Gastrocnemius medialis (tissue), 4 donors: ENCODE results near the gene CDC123. TPM values are rescaled to one million over a fixed set of nuclear protein-coding genes. Genes with fewer than 3 reads are reported as not detected.
A peak's percentile ranks its signal among the peaks of the same experiment; 100 is the strongest.

Experiments
- ATAC-seq, 2 donors: fragments of 150-250 bp; one replicate each; pipeline ENCODE4 v1.9.1; 2016
- DNase-seq, 2 donors: peaks; one replicate each; pipeline ENCODE4 v3.0.0-alpha.2; 2019
- H3K27ac ChIP-seq, 4 donors: fragments of 200-600 bp; sonication (generic); 1 replicate in 1 of 4; 2 replicates in 3 of 4; pipeline ENCODE4 v1.5.1; 2016 to 2018; ENCODE audit warnings: mild to moderate bottlenecking in 2 of 4, moderate library complexity in 1 of 4
- H3K27me3 ChIP-seq, 3 donors: fragments of 200-600 bp; sonication (generic) in 2 of 3; 1 replicate in 1 of 3; 2 replicates in 2 of 3; pipeline versions ENCODE4 v1.5.1 to v1.6.0; 2016 to 2019; ENCODE audit warnings: mild to moderate bottlenecking in 1 of 3, moderate library complexity in 1 of 3
- H3K36me3 ChIP-seq, 2 donors: fragments of 200-600 bp; sonication (generic) in 1 of 2; one replicate each; pipeline ENCODE4 v1.5.1; 2017 to 2018
- H3K4me1 ChIP-seq, 2 donors: fragments of 200-600 bp; sonication (generic) in 1 of 2; one replicate each; pipeline ENCODE4 v1.5.1; 2016 to 2017; ENCODE audit warnings: mild to moderate bottlenecking in 2 of 2
- H3K4me3 ChIP-seq, 4 donors: fragments of 200-600 bp; sonication (generic) in 3 of 4; 1 replicate in 1 of 4; 2 replicates in 3 of 4; pipeline ENCODE4 v1.5.1; 2016 to 2019; ENCODE audit warnings: mild to moderate bottlenecking in 2 of 4
- H3K9me3 ChIP-seq, 3 donors: fragments of 200-600 bp; sonication (generic) in 2 of 3; 1 replicate in 1 of 3; 2 replicates in 2 of 3; pipeline ENCODE4 v1.5.1; 2016 to 2019
- POLR2A ChIP-seq, 2 donors: fragments of 450-650 bp; IDR thresholded peaks; one replicate each; pipeline ENCODE4 v1.6.1; 2017; ENCODE audit warnings: antibody characterized with exemption in 2 of 2, mild to moderate bottlenecking in 2 of 2, moderate library complexity in 2 of 2
- in situ Hi-C, 4 donors: fragments of 200-750 bp; cut with MboI; loops; one replicate each; pipeline versions ENCODE4 v1.15.0 to v1.8.0; 2017; ENCODE audit warnings: low sequenced_read_pairs in 4 of 4
- intact Hi-C: fragments of 100-400 bp; cut with DNase I; formaldehyde crosslinking; loops from one replicate; pipeline ENCODE4 v1.15.1; 2023; ENCODE audit warnings: low total_unique reads
- total RNA-seq, 4 donors: library from RNA; depleted of rRNA; stranded (reverse); fragments of >200 nt; gene quantifications; one replicate each; pipeline versions ENCODE4 v1.1.0 to v1.2.3, GENCODE V29; 2016
- TF ChIP-seq, protein P1 (sequence below), 5 experiments: fragments of 450-650 bp in 3 of 5; fragments of 200-600 bp in 2 of 5; sonication (generic) in 2 of 5; IDR thresholded peaks in 4 of 5; conservative IDR thresholded peaks in 1 of 5; 1 replicate in 4 of 5; 2 replicates in 1 of 5; pipeline ENCODE4 v1.5.1; 2016 to 2019; ENCODE audit warnings: antibody characterized with exemption in 5 of 5, mild to moderate bottlenecking in 3 of 5, moderate library complexity in 3 of 5

Gene CDC123
- total RNA-seq = 10 to 100 TPM; 31.0 to 54.3 (median 37.9) TPM

DNA sequence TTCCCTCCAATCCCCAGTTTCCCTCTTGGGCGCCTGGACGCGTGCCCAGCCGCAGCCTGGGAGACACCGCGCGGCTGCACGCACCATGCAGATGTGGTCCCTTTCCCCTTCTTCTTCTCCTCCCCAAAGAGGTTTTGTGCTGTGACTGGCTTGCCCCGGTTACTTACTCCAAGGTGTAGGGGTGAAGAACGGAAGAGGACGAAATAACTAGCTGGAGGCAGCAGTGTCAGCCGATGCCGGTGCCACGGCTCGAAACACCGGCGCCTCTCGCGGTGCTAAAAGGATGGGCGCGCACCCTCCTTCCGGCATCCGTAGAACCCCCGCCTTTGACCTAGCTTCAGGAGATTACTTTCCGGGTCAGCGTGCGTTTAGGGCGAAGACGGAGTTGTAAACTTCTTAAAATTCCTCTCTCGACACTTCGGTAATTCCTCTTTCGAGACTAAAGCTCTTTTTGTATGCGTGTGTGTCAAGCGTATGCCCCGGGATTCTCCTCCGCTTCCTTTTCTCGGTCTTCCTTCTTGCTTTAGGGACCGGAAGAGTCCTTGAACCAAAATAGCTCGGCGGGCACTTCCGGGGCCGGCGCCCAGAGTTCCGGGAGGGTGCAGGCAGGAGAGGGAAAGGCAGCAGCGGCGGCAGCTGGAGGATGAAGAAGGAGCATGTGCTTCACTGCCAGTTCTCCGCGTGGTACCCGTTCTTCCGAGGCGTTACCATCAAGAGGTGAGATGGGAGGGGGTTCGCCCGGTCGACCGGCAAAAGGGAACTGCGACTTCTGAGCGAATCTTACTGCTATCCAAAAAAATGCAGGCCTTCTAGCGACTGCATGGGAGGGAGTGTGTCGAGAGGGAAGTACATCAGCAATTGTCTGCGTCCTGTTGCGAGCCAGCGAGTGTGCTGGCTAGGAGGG is at the start of gene CDC123, which contains the start of gene NUDT5:
TSS of gene CDC123 (plus strand) at position 586 of the 904 bp plus-strand sequence. CDS start at position 644, 58 bp downstream.
TSS of gene NUDT5 (minus strand) at position 289 of the 904 bp plus-strand sequence. CDS start 9,600 bp downstream, outside the sequence.
- Histone ChIP-seq H3K27ac (peak within 1 kb of the TSS; percentile 84 to 98 (median 94)), H3K9me3 (no peaks in the 10 kb centered on the region), H3K36me3 (peaks cover 0 to 17% of the 10 kb centered on the region in 2 donors), H3K4me1 (peaks cover 22 to 26% of the 10 kb centered on the region in 2 donors), H3K27me3 (no peaks in the 10 kb centered on the region), H3K4me3 (peak within 1 kb of the TSS; percentile 72 to 96 (median 90))
- ATAC-seq (peak; percentile 96), DNase-seq (peak; percentile 82 to 86)
- intact Hi-C loops = loop anchor here (1.0 to 10.0 kb wide), 3 partner anchors 69 to 441 kb away; partner anchors contain the start of gene SEC61A2
- in situ Hi-C loops = no loop called here
- TF ChIP-seq, protein P1, sequence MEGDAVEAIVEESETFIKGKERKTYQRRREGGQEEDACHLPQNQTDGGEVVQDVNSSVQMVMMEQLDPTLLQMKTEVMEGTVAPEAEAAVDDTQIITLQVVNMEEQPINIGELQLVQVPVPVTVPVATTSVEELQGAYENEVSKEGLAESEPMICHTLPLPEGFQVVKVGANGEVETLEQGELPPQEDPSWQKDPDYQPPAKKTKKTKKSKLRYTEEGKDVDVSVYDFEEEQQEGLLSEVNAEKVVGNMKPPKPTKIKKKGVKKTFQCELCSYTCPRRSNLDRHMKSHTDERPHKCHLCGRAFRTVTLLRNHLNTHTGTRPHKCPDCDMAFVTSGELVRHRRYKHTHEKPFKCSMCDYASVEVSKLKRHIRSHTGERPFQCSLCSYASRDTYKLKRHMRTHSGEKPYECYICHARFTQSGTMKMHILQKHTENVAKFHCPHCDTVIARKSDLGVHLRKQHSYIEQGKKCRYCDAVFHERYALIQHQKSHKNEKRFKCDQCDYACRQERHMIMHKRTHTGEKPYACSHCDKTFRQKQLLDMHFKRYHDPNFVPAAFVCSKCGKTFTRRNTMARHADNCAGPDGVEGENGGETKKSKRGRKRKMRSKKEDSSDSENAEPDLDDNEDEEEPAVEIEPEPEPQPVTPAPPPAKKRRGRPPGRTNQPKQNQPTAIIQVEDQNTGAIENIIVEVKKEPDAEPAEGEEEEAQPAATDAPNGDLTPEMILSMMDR (IDR thresholded peaks at IDR 0.05 in 4 of 5, conservative IDR thresholded peaks at IDR 0.05 in 1 of 5) = no peak
- peak in 1 of 2 donors; percentile 42 for TF ChIP-seq POLR2A (IDR thresholded peaks at IDR 0.05)

- no peak overlapping the region for H3K27ac ChIP-seq
- ATAC-seq (no peak), DNase-seq (no peak)
- H3K36me3 ChIP-seq = peaks cover 0 to 14% of the 10 kb centered on the region in 2 donors
- intact Hi-C loops = no loop called here
- no peaks in the 10 kb centered on the region for H3K9me3 ChIP-seq
- H3K4me3 ChIP-seq = no peak overlapping the region
- TF ChIP-seq, protein P1 (IDR thresholded peaks at IDR 0.05 in 4 of 5, conservative IDR thresholded peaks at IDR 0.05 in 1 of 5) = no peak
- no peak for TF ChIP-seq POLR2A (IDR thresholded peaks at IDR 0.05)
- H3K27me3 ChIP-seq = no peaks in the 10 kb centered on the region
- no peaks in the 10 kb centered on the region for H3K4me1 ChIP-seq
- in situ Hi-C loops = no loop called here
These were observed 45.8 kb upstream of the CDC123 start for GRCh38 chr10:12150163-12150562.

- ATAC-seq = no peak
- Histone ChIP-seq H3K27ac (no peak overlapping the region), H3K27me3 (no peaks in the 10 kb centered on the region), H3K36me3 (peaks cover 0 to 24% of the 10 kb centered on the region in 2 donors), H3K4me1 (no peaks in the 10 kb centered on the region), H3K9me3 (no peaks in the 10 kb centered on the region), H3K4me3 (no peak overlapping the region)
- no peak for TF ChIP-seq POLR2A (IDR thresholded peaks at IDR 0.05)
- TF ChIP-seq, protein P1 (IDR thresholded peaks at IDR 0.05 in 4 of 5, conservative IDR thresholded peaks at IDR 0.05 in 1 of 5) = no peak
- DNase-seq = no peak
- intact Hi-C loops (no loop called here), in situ Hi-C loops (no loop called here)
These were observed 41.5 kb upstream of the CDC123 start for GRCh38 chr10:12154516-12154915.

GRCh38 chr10:12156367-12157123 is 39.4 kb upstream of the CDC123 start:
- no peaks in the 10 kb centered on the region for H3K4me1 ChIP-seq
- H3K27ac ChIP-seq = no peak overlapping the region
- intact Hi-C loops = no loop called here
- ATAC-seq (no peak), DNase-seq (no peak)
- in situ Hi-C loops = no loop called here
- TF ChIP-seq POLR2A (IDR thresholded peaks at IDR 0.05) = no peak
- TF ChIP-seq, protein P1 (IDR thresholded peaks at IDR 0.05 in 4 of 5, conservative IDR thresholded peaks at IDR 0.05 in 1 of 5) = no peak
- no peaks in the 10 kb centered on the region for H3K27me3 ChIP-seq
- no peaks in the 10 kb centered on the region for H3K9me3 ChIP-seq
- no peak overlapping the region for H3K4me3 ChIP-seq
- H3K36me3 ChIP-seq = peaks cover 0 to 29% of the 10 kb centered on the region in 2 donors
